H9 (cell line): ENCODE measurements around the gene TMOD3. TPM values are rescaled to one million over a fixed set of nuclear protein-coding genes. Genes with fewer than 3 reads are reported as not detected.

ENCODE experiments used
- DNase-seq: peaks from one replicate; pipeline ENCODE4 v3.0.0-alpha.2; 2017
- H2AFZ ChIP-seq: one replicate; pipeline ENCODE4 v1.6.1; 2013; ENCODE audit warnings: mild to moderate bottlenecking, low read length, control low read depth, moderate library complexity
- H2AK5ac ChIP-seq: 2 replicates; pipeline ENCODE4 v1.6.1; 2013; ENCODE audit warnings: low read length, control low read depth, mixed read lengths; ENCODE audit not compliant: insufficient read length
- H2BK120ac ChIP-seq: one replicate; pipeline ENCODE4 v1.6.1; 2013; ENCODE audit warnings: low read depth, mild to moderate bottlenecking, low read length, control low read depth, inconsistent platforms; ENCODE audit not compliant: poor library complexity, severe bottlenecking
- H2BK12ac ChIP-seq: 2 replicates; pipeline ENCODE4 v1.6.1; 2013; ENCODE audit warnings: low read length, control low read depth, mixed read lengths, low read depth; ENCODE audit not compliant: insufficient read length
- H2BK15ac ChIP-seq: 2 replicates; pipeline ENCODE4 v1.6.1; 2013; ENCODE audit warnings: low read depth, low read length, control low read depth
- H2BK20ac ChIP-seq: one replicate; pipeline ENCODE4 v1.6.1; 2013; ENCODE audit warnings: low read depth, mild to moderate bottlenecking, low read length, control low read depth, inconsistent platforms; ENCODE audit not compliant: poor library complexity, severe bottlenecking
- H2BK5ac ChIP-seq: 2 replicates; pipeline ENCODE4 v1.6.1; 2013; ENCODE audit warnings: low read length, control low read depth, mixed read lengths; ENCODE audit not compliant: insufficient read length
- H3K14ac ChIP-seq: 2 replicates; pipeline ENCODE4 v1.6.1; 2013; ENCODE audit warnings: low read length, control low read depth; ENCODE audit not compliant: insufficient read depth
- H3K18ac ChIP-seq: 2 replicates; pipeline ENCODE4 v1.6.1; 2013; ENCODE audit warnings: low read depth, mild to moderate bottlenecking, mixed read lengths, low read length, control low read depth; ENCODE audit not compliant: insufficient read length
- H3K23ac ChIP-seq: 2 replicates; pipeline ENCODE4 v1.6.1; 2013; ENCODE audit warnings: low read length, control low read depth, mixed read lengths, low read depth; ENCODE audit not compliant: insufficient read length
- H3K23me2 ChIP-seq: 2 replicates; pipeline ENCODE4 v1.6.1; 2013; ENCODE audit warnings: low read depth, mild to moderate bottlenecking, mixed read lengths, low read length, control low read depth; ENCODE audit not compliant: insufficient read length, poor library complexity, severe bottlenecking
- H3K27ac ChIP-seq: 2 replicates; pipeline ENCODE4 v1.5.1; 2013; ENCODE audit warnings: low read length, control low read depth, mixed read lengths, low read depth; ENCODE audit not compliant: insufficient read length
- H3K27me3 ChIP-seq: 2 replicates; pipeline ENCODE4 v1.6.1; 2013; ENCODE audit warnings: low read length, control low read depth, inconsistent platforms; ENCODE audit not compliant: insufficient read depth
- H3K4ac ChIP-seq: 2 replicates; pipeline ENCODE4 v1.6.1; 2013; ENCODE audit warnings: low read depth, mild to moderate bottlenecking, control low read depth, inconsistent platforms, low read length, moderate library complexity
- H3K4me1 ChIP-seq: 2 replicates; pipeline ENCODE4 v1.6.1; 2013; ENCODE audit warnings: low read length, control low read depth, inconsistent platforms; ENCODE audit not compliant: insufficient read depth
- H3K4me2 ChIP-seq: 2 replicates; pipeline ENCODE4 v1.6.1; 2013; ENCODE audit warnings: low read length, control low read depth, mixed read lengths; ENCODE audit not compliant: insufficient read length, insufficient read depth
- H3K56ac ChIP-seq: 2 replicates; pipeline ENCODE4 v1.6.1; 2013; ENCODE audit warnings: low read depth, mild to moderate bottlenecking, mixed read lengths, low read length, control low read depth; ENCODE audit not compliant: insufficient read length
- H3K79me1 ChIP-seq: 2 replicates; pipeline ENCODE4 v1.6.1; 2013; ENCODE audit warnings: low read depth, mild to moderate bottlenecking, moderate library complexity, low read length, control low read depth, inconsistent platforms; ENCODE audit not compliant: insufficient read depth, poor library complexity, severe bottlenecking
- H3K79me2 ChIP-seq: 2 replicates; pipeline ENCODE4 v1.6.1; 2013; ENCODE audit warnings: low read length, control low read depth, inconsistent platforms; ENCODE audit not compliant: insufficient read depth
- H3K9ac ChIP-seq: 2 replicates; pipeline ENCODE4 v1.6.1; 2013; ENCODE audit warnings: low read length, control low read depth, mixed read lengths; ENCODE audit not compliant: insufficient read length; ENCODE audit errors: extremely low read depth
- H3K9me3 ChIP-seq: one replicate; pipeline ENCODE4 v1.6.1; 2013; ENCODE audit warnings: low read depth, low read length, inconsistent platforms; ENCODE audit not compliant: control insufficient read depth
- H3T11ph ChIP-seq: one replicate; pipeline ENCODE4 v1.6.1; 2013; ENCODE audit warnings: mild to moderate bottlenecking, low read length, control low read depth, inconsistent platforms
- H4K20me1 ChIP-seq: one replicate; pipeline ENCODE4 v1.6.1; 2013; ENCODE audit not compliant: control insufficient read depth, insufficient read length, insufficient read depth
- H4K5ac ChIP-seq: 2 replicates; pipeline ENCODE4 v1.6.1; 2013; ENCODE audit warnings: low read depth, mild to moderate bottlenecking, mixed read lengths, low read length, control low read depth; ENCODE audit not compliant: insufficient read length
- H4K8ac ChIP-seq: replicated peaks from 2 replicates; pipeline ENCODE4 v1.6.1; 2013; ENCODE audit warnings: low read length, control low read depth, mixed read lengths, low read depth; ENCODE audit not compliant: insufficient read length
- H4K91ac ChIP-seq: 2 replicates; pipeline ENCODE4 v1.6.1; 2013; ENCODE audit warnings: low read depth, mild to moderate bottlenecking, moderate library complexity, mixed read lengths, low read length, control low read depth; ENCODE audit not compliant: insufficient read length
- H3K27ac Mint-ChIP-seq, 3 experiments: 2 replicates in 2 of 3; 3 replicates in 1 of 3; pipeline ENCODE4 v1.8.0; 2020 to 2021; ENCODE audit warnings: mixed read lengths in 3 of 3, mild to moderate bottlenecking in 1 of 3, moderate library complexity in 1 of 3
- H3K27me3 Mint-ChIP-seq: 2 replicates; pipeline ENCODE4 v1.8.0; 2021; ENCODE audit warnings: low read depth, mild to moderate bottlenecking, moderate library complexity, mixed read lengths
- H3K36me3 Mint-ChIP-seq, 3 experiments: 2 replicates in 2 of 3; 3 replicates in 1 of 3; pipeline ENCODE4 v1.8.0; 2020 to 2021; ENCODE audit warnings: low read depth in 3 of 3, mixed read lengths in 3 of 3; ENCODE audit not compliant: insufficient read depth in 1 of 3
- H3K4me1 Mint-ChIP-seq, 2 experiments: 2 replicates each; pipeline ENCODE4 v1.8.0; 2020; ENCODE audit warnings: mixed read lengths in 2 of 2
- H3K4me3 Mint-ChIP-seq, 2 experiments: 2 replicates in 1 of 2; 3 replicates in 1 of 2; pipeline ENCODE4 v1.8.0; 2020 to 2021; ENCODE audit warnings: mild to moderate bottlenecking in 2 of 2, mixed read lengths in 2 of 2, moderate library complexity in 1 of 2
- H3K9me3 Mint-ChIP-seq, 2 experiments: 2 replicates in 1 of 2; 3 replicates in 1 of 2; pipeline ENCODE4 v1.8.0; 2020; ENCODE audit warnings: mild to moderate bottlenecking in 2 of 2, mixed read lengths in 2 of 2, moderate library complexity in 1 of 2
- CTCF ChIP-seq: fragments of 200-600 bp; sonication (generic); conservative IDR thresholded peaks from 3 replicates; pipeline ENCODE4 v1.8.0; 2021; ENCODE audit warnings: antibody characterized with exemption, mild to moderate bottlenecking
- WGBS: extraction: QIAGEN DNeasy Blood & Tissue Kit; methylation state at CpG from one replicate; pipeline ENCODE4 v1.1.7; 2013; ENCODE audit warnings: missing lambda C conversion rate, low lambda C conversion rate, mixed read lengths; ENCODE audit not compliant: insufficient read length; ENCODE audit errors: extremely low coverage; 5-methylcytosine and 5-hydroxymethylcytosine counted together
- total RNA-seq: library from RNA; stranded (reverse); gene quantifications from 2 replicates; pipeline ENCODE4 v1.2.1, GENCODE V29; 2021

Gene TMOD3
- total RNA-seq, 1 experiment from 2014 or later = 24.7 TPM

- Histone ChIP-seq H3K4ac (no peak overlapping the region), H4K8ac (no peak overlapping the region), H3K23me2 (no peaks in the 10 kb centered on the region), H2BK20ac (no peak overlapping the region), H3K27ac (no peak overlapping the region), H3K79me1 (no peaks in the 10 kb centered on the region), H3K79me2 (no peaks in the 10 kb centered on the region), H2AFZ (no peak overlapping the region), H3K9ac (no peak overlapping the region), H4K91ac (no peak overlapping the region), H3K9me3 (no peaks in the 10 kb centered on the region), H3K4me1 (no peaks in the 10 kb centered on the region), H4K20me1 (no peaks in the 10 kb centered on the region), H3K14ac (no peak overlapping the region), H2BK12ac (no peak overlapping the region), H3K27me3 (no peaks in the 10 kb centered on the region), H2BK120ac (no peak overlapping the region), H3K23ac (no peak overlapping the region), H3K18ac (no peak overlapping the region), H3K56ac (no peak overlapping the region), H4K5ac (no peak overlapping the region), H2BK15ac (no peak overlapping the region), H3K4me2 (no peak overlapping the region), H2AK5ac (no peak overlapping the region), H2BK5ac (no peak overlapping the region), H3T11ph (no peak overlapping the region)
- DNase-seq = no peak
- Mint-ChIP-seq H3K27ac (no peak overlapping the region), H3K27me3 (no peaks in the 10 kb centered on the region; the same call in 1 of the 2 replicates), H3K4me1 (no peaks in the 10 kb centered on the region; a peak in 1 of 4 replicates), H3K4me3 (no peak overlapping the region), H3K9me3 (peaks cover 0 to 3% of the 10 kb centered on the region in 2 experiments; a peak in 1 of 5 replicates), H3K36me3 (no peaks in the 10 kb centered on the region)
- WGBS = no CpG with 5 or more reads among the region's 10 CpGs
- TF ChIP-seq CTCF = no peak
Observed at GRCh38 chr15:51796847-51797401, 32.5 kb upstream of the TMOD3 start.
